Sigmoid colon (tissue), 7 donors: ENCODE results near the gene ADARB2. TPM values are rescaled to one million over a fixed set of nuclear protein-coding genes. Genes with fewer than 3 reads are reported as not detected.

Source experiments
- DNase-seq: peaks from one replicate; pipeline ENCODE4 v3.0.0-alpha.2; 2019
- H3K27ac ChIP-seq, 4 donors: fragments of 200-600 bp; sonication (generic); one replicate each; pipeline ENCODE4 v1.5.1; 2016 to 2019; ENCODE audit warnings: mild to moderate bottlenecking in 1 of 4
- H3K27me3 ChIP-seq, 3 donors: fragments of 200-600 bp; sonication (generic); one replicate each; pipeline ENCODE4 v1.5.1; 2019; ENCODE audit warnings: mild to moderate bottlenecking in 1 of 3
- H3K36me3 ChIP-seq, 4 donors: fragments of 200-600 bp; sonication (generic); one replicate each; pipeline ENCODE4 v1.5.1; 2016 to 2019
- H3K4me1 ChIP-seq, 4 donors: fragments of 200-600 bp; sonication (generic); one replicate each; pipeline ENCODE4 v1.5.1; 2017 to 2019
- H3K4me3 ChIP-seq, 4 donors: fragments of 200-600 bp; sonication (generic); one replicate each; pipeline ENCODE4 v1.5.1; 2017 to 2019; ENCODE audit warnings: mild to moderate bottlenecking in 2 of 4, moderate library complexity in 1 of 4
- H3K9me3 ChIP-seq, 4 donors: fragments of 200-600 bp in 3 of 4; sonication (generic) in 3 of 4; one replicate each; pipeline versions ENCODE4 v1.5.1 to v1.6.1; 2013 to 2019
- CTCF ChIP-seq, 4 experiments: fragments of 450-650 bp in 3 of 4; fragments of 200-600 bp in 1 of 4; IDR thresholded peaks; one replicate each; pipeline ENCODE4 v1.5.1; 2016 to 2019; ENCODE audit warnings: antibody characterized with exemption in 4 of 4, mild to moderate bottlenecking in 3 of 4, moderate library complexity in 2 of 4
- EP300 ChIP-seq, 4 donors: sonication (generic); formaldehyde crosslinking; IDR thresholded peaks; one replicate each; pipeline ENCODE4 v1.6.1; 2017; ENCODE audit warnings: antibody characterized with exemption in 4 of 4
- POLR2A ChIP-seq, 2 donors: fragments of 450-650 bp; IDR thresholded peaks; one replicate each; pipeline ENCODE4 v1.6.1; 2016; ENCODE audit warnings: antibody characterized with exemption in 2 of 2, mild to moderate bottlenecking in 2 of 2, moderate library complexity in 2 of 2
- POLR2AphosphoS5 ChIP-seq, 4 donors: sonication (generic); formaldehyde crosslinking; IDR thresholded peaks; one replicate each; pipeline ENCODE4 v1.6.1; 2017; ENCODE audit warnings: antibody characterized with exemption in 4 of 4
- WGBS, 2 donors: extraction: QIAGEN DNeasy Blood & Tissue Kit; methylation state at CpG; one replicate each; pipeline ENCODE4 v1.1.7; 2013; 5-methylcytosine and 5-hydroxymethylcytosine counted together
- intact Hi-C: fragments of 100-400 bp; cut with DNase I; formaldehyde crosslinking; loops from one replicate; pipeline ENCODE4 v1.15.1; 2023
- polyA plus RNA-seq, 3 donors: library from polyadenylated mRNA; stranded (reverse); fragments of 200-250 nt; gene quantifications; one replicate each; pipeline ENCODE4 v1.2.3, GENCODE V29; 2013
- total RNA-seq, 4 donors: library from RNA; depleted of rRNA; stranded (reverse); fragments of >200 nt; gene quantifications; one replicate each; pipeline ENCODE4 v1.1.0, GENCODE V29; 2016
- donor health status: healthy with polysubstance abuse.
- donor health status: Bipolar disorder and iron deficiency.
- donor health status: healthy.

The ADARB2 gene
- total and polyA plus RNA-seq, 7 donors: 0.60 to 5.9 (median 3.5) TPM; not detected in 1

- no peak overlapping the region for H3K27ac ChIP-seq
- H3K4me1 ChIP-seq: no peaks in the 10 kb centered on the region
- 93 to 94% methylated on average over 3 of the region's 3 CpGs for WGBS, 2 donors
- DNase-seq: no peak
- TF ChIP-seq CTCF (IDR thresholded peaks at IDR 0.05): no peak
- no peak for TF ChIP-seq POLR2A (IDR thresholded peaks at IDR 0.05)
- TF ChIP-seq POLR2AphosphoS5 (IDR thresholded peaks at IDR 0.05): no peak
- TF ChIP-seq EP300 (IDR thresholded peaks at IDR 0.05): no peak
- no peaks in the 10 kb centered on the region for H3K9me3 ChIP-seq
- no peaks in the 10 kb centered on the region for H3K36me3 ChIP-seq
- peaks cover 0 to 8% (median 0%) of the 10 kb centered on the region in 3 donors for H3K27me3 ChIP-seq
- no peak overlapping the region for H3K4me3 ChIP-seq
- intact Hi-C loops: no loop called here
These were observed 31.1 kb downstream of the ADARB2 start for GRCh38 chr10:1706256-1706655.

- DNase-seq: no peak
- intact Hi-C loops: no loop called here
- Histone ChIP-seq H3K4me1 (no peaks in the 10 kb centered on the region), H3K27ac (no peak overlapping the region), H3K36me3 (no peaks in the 10 kb centered on the region), H3K9me3 (no peaks in the 10 kb centered on the region), H3K27me3 (no peaks in the 10 kb centered on the region), H3K4me3 (no peak overlapping the region)
- WGBS, 2 donors: 82 to 86% methylated on average over 8 of the region's 8 CpGs
- TF ChIP-seq POLR2A (IDR thresholded peaks at IDR 0.05): no peak
- TF ChIP-seq POLR2AphosphoS5 (IDR thresholded peaks at IDR 0.05): no peak
- no peak for TF ChIP-seq CTCF (IDR thresholded peaks at IDR 0.05)
- no peak for TF ChIP-seq EP300 (IDR thresholded peaks at IDR 0.05)
These were observed 39.1 kb downstream of the ADARB2 start for GRCh38 chr10:1698185-1698584.

DNA sequence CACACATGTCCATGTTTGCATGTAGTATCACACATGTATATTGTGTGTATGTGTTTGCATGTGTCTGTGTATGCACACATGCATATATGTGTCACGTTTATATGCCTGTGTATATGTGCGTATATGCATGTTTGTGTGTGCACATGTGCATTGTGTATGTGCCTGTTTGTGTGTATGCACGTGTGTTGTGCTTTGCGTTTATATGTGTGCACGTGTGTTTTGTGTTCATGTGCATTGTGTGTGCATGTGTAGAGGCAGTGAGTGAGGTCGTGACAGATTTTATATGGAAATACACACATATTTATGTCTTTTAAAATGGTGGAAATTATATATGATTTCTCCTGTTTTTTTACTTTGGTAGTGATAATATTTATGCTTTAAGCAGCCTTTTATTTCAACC lies 41.2 kb downstream of the ADARB2 start:
- Histone ChIP-seq H3K36me3 (no peaks in the 10 kb centered on the region), H3K4me1 (no peaks in the 10 kb centered on the region), H3K9me3 (no peaks in the 10 kb centered on the region), H3K4me3 (no peak overlapping the region), H3K27me3 (no peaks in the 10 kb centered on the region), H3K27ac (no peak overlapping the region)
- 85 to 91% methylated on average over 6 of the region's 6 CpGs for WGBS, 2 donors
- TF ChIP-seq CTCF (IDR thresholded peaks at IDR 0.05) (no peak), POLR2A (IDR thresholded peaks at IDR 0.05) (no peak), POLR2AphosphoS5 (IDR thresholded peaks at IDR 0.05) (no peak), EP300 (IDR thresholded peaks at IDR 0.05) (no peak)
- intact Hi-C loops: no loop called here
- no peak for DNase-seq

DNA sequence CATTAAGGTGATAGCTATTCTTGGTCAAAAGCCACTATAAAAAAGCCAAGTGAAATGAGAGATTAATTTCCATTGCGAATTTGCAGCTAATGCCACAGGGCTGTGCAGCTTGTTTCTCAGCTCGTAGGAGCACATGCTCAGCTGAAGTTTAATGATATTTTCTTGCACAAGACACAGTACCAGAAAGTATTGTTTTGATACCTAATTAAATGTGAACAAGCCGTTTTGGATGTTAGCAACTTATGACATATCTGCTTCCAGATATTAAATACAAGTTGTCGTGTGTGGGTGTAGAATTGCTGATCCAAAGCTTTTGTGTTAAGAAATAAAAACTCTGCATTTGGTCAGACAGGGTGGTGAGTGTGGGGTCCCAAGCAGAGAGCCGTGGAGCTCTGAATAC lies 47.2 kb downstream of the ADARB2 start:
- no peak overlapping the region for H3K4me3 ChIP-seq
- no peak overlapping the region for H3K27ac ChIP-seq
- intact Hi-C loops: no loop called here
- 77 to 86% methylated on average over 5 of the region's 5 CpGs for WGBS, 2 donors
- no peaks in the 10 kb centered on the region for H3K36me3 ChIP-seq
- TF ChIP-seq CTCF (IDR thresholded peaks at IDR 0.05): no peak
- no peak for TF ChIP-seq POLR2AphosphoS5 (IDR thresholded peaks at IDR 0.05)
- TF ChIP-seq EP300 (IDR thresholded peaks at IDR 0.05): no peak
- TF ChIP-seq POLR2A (IDR thresholded peaks at IDR 0.05): no peak
- H3K9me3 ChIP-seq: no peaks in the 10 kb centered on the region
- H3K27me3 ChIP-seq: no peaks in the 10 kb centered on the region
- no peak for DNase-seq
- no peaks in the 10 kb centered on the region for H3K4me1 ChIP-seq

- Histone ChIP-seq H3K36me3 (no peaks in the 10 kb centered on the region), H3K4me3 (no peak overlapping the region), H3K27me3 (no peaks in the 10 kb centered on the region), H3K4me1 (no peaks in the 10 kb centered on the region), H3K27ac (no peak overlapping the region), H3K9me3 (no peaks in the 10 kb centered on the region)
- no peak for DNase-seq
- TF ChIP-seq POLR2A (IDR thresholded peaks at IDR 0.05) (no peak), EP300 (IDR thresholded peaks at IDR 0.05) (no peak), CTCF (IDR thresholded peaks at IDR 0.05) (no peak), POLR2AphosphoS5 (IDR thresholded peaks at IDR 0.05) (no peak)
- 76 to 81% methylated on average over 7 of the region's 7 CpGs for WGBS, 2 donors
- intact Hi-C loops: no loop called here
These were observed 48.8 kb downstream of the ADARB2 start for GRCh38 chr10:1688531-1688930.
